ENCODE results near the gene RAD51B.

Gene RAD51B

GRCh38 chr14:68616221-68616902 is 796.8 kb downstream of the RAD51B start:
- Histone ChIP-seq H3K27ac (no peak overlapping the region), H3K4me3 (no peak overlapping the region), H3K4me1 (peaks cover 11% of the 10 kb centered on the region), H3K27me3 (no peaks in the 10 kb centered on the region), H3K9me3 (peaks cover 85% of the 10 kb centered on the region), H3K36me3 (peaks cover 7% of the 10 kb centered on the region; the same call in 1 of the 2 replicates), H3K9ac (no peak overlapping the region), H4K20me1 (no peaks in the 10 kb centered on the region), H3K4me2 (no peak overlapping the region)
- TF ChIP-seq Cebpa-rat (IDR thresholded peaks at IDR 0.05) = no peak

- Histone ChIP-seq H4K20me1 (no peaks in the 10 kb centered on the region), H3K4me1 (peaks cover 6% of the 10 kb centered on the region; the same call in 1 of the 2 replicates), H3K9me3 (peaks cover 69% of the 10 kb centered on the region), H3K27ac (no peak overlapping the region), H3K27me3 (no peaks in the 10 kb centered on the region), H3K4me3 (no peak overlapping the region), H3K9ac (no peak overlapping the region), H3K4me2 (no peak overlapping the region), H3K36me3 (peaks cover 7% of the 10 kb centered on the region; the same call in 1 of the 2 replicates)
- TF ChIP-seq Cebpa-rat (IDR thresholded peaks at IDR 0.05) = no peak
Measured at GRCh38 chr14:68619790-68620574, 800.4 kb downstream of the RAD51B start.

- no peak for TF ChIP-seq Cebpa-rat (IDR thresholded peaks at IDR 0.05)
- H3K4me3 ChIP-seq = no peak overlapping the region
- H4K20me1 ChIP-seq = no peaks in the 10 kb centered on the region
- H3K27ac ChIP-seq = no peak overlapping the region
- H3K4me2 ChIP-seq = no peak overlapping the region
- H3K9me3 ChIP-seq = peaks cover 52% of the 10 kb centered on the region
- H3K27me3 ChIP-seq = no peaks in the 10 kb centered on the region
- no peak overlapping the region for H3K9ac ChIP-seq
- peaks cover 11% of the 10 kb centered on the region for H3K4me1 ChIP-seq
- H3K36me3 ChIP-seq = peaks cover 7% of the 10 kb centered on the region; the same call in 1 of the 2 replicates
Measured at GRCh38 chr14:68621400-68622365, 802.1 kb downstream of the RAD51B start.

- Histone ChIP-seq H3K9me3 (peaks cover 40% of the 10 kb centered on the region), H3K4me3 (no peak overlapping the region), H3K36me3 (0 out of 2 replicates have a peak, but pooled peaks cover 2% of the 10 kb centered on the region), H3K4me1 (peaks cover 23% of the 10 kb centered on the region), H3K27me3 (no peaks in the 10 kb centered on the region), H4K20me1 (no peaks in the 10 kb centered on the region), H3K27ac (no peak overlapping the region), H3K4me2 (no peak overlapping the region), H3K9ac (no peak overlapping the region)
- TF ChIP-seq Cebpa-rat (IDR thresholded peaks at IDR 0.05) = no peak
Measured at GRCh38 chr14:68622856-68623255, 803.3 kb downstream of the RAD51B start.

GRCh38 chr14:68623307-68623706 is 803.7 kb downstream of the RAD51B start:
- Histone ChIP-seq H3K36me3 (no peaks in the 10 kb centered on the region), H3K4me3 (no peak overlapping the region)

GRCh38 chr14:68623826-68624225 is 804.2 kb downstream of the RAD51B start:
- Histone ChIP-seq H3K27ac (no peak overlapping the region), H3K9ac (no peak overlapping the region), H3K4me3 (no peak overlapping the region), H3K9me3 (peaks cover 31% of the 10 kb centered on the region), H3K27me3 (no peaks in the 10 kb centered on the region), H3K4me1 (peaks cover 32% of the 10 kb centered on the region), H3K4me2 (no peak overlapping the region), H3K36me3 (no peaks in the 10 kb centered on the region), H4K20me1 (no peaks in the 10 kb centered on the region)
- TF ChIP-seq Cebpa-rat (IDR thresholded peaks at IDR 0.05) = no peak

More at GRCh38 chr14:68623307-68623706, 803.7 kb downstream of the RAD51B start:
- Histone ChIP-seq H4K20me1 (no peaks in the 10 kb centered on the region), H3K4me2 (no peak overlapping the region), H3K27ac (no peak overlapping the region), H3K4me1 (peaks cover 27% of the 10 kb centered on the region), H3K27me3 (no peaks in the 10 kb centered on the region), H3K9ac (no peak overlapping the region), H3K9me3 (peaks cover 36% of the 10 kb centered on the region)
- no peak for TF ChIP-seq Cebpa-rat (IDR thresholded peaks at IDR 0.05)

GRCh38 chr14:68624541-68625220 is 805.1 kb downstream of the RAD51B start:
- no peaks in the 10 kb centered on the region for H3K36me3 ChIP-seq
- no peak overlapping the region for H3K4me3 ChIP-seq
- no peak for TF ChIP-seq Cebpa-rat (IDR thresholded peaks at IDR 0.05)
- H3K9me3 ChIP-seq = peaks cover 22% of the 10 kb centered on the region
- peaks cover 41% of the 10 kb centered on the region for H3K4me1 ChIP-seq
- H3K9ac ChIP-seq = no peak overlapping the region
- no peak overlapping the region for H3K27ac ChIP-seq
- no peaks in the 10 kb centered on the region for H4K20me1 ChIP-seq
- no peaks in the 10 kb centered on the region for H3K27me3 ChIP-seq
- no peak overlapping the region for H3K4me2 ChIP-seq

- Histone ChIP-seq H3K9me3 (peaks cover 15% of the 10 kb centered on the region; the same call in 1 of the 2 replicates), H3K4me3 (no peak overlapping the region), H3K36me3 (no peaks in the 10 kb centered on the region), H3K4me2 (no peak overlapping the region), H3K9ac (no peak overlapping the region), H3K27ac (no peak overlapping the region), H3K27me3 (no peaks in the 10 kb centered on the region), H4K20me1 (no peaks in the 10 kb centered on the region), H3K4me1 (peaks cover 49% of the 10 kb centered on the region)
- no peak for TF ChIP-seq Cebpa-rat (IDR thresholded peaks at IDR 0.05)
Measured at GRCh38 chr14:68625366-68626090, 805.9 kb downstream of the RAD51B start.
